ENCODE data around the gene EMP2.
A peak's percentile ranks its signal among the peaks of the same experiment; 100 is the strongest.

The EMP2 gene

DNA sequence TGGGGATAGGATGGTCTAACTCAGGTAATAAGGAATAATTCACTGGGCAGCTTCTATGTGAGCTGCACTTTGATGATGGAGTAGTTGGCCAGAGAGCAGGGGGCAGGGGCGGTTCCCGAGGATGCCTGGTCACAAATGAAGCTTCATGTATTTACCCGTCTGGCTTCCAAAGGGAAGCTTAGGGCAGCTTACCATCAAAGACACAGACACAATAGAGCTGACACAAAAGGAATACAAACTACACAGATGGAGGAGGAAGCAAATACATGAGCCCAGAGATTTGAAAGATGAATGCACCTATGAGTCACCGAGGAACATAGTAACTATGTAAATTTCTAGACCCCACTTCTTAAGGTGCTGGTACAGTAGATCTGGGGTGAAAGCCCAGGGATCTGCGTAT lies 8.7 kb upstream of the EMP2 start:
- Histone ChIP-seq H3K27me3 (ENCODE audit: insufficient read depth, low read depth, severe bottlenecking) (no peaks in the 10 kb centered on the region), H3K36me3 (no peaks in the 10 kb centered on the region), H3K4me3 (ENCODE audit: low read depth, low read length) (no peak overlapping the region), H3K27ac (no peak overlapping the region), H3K9me3 (ENCODE audit: severe bottlenecking) (no peaks in the 10 kb centered on the region)
- DNase-seq, result no peak
- TF ChIP-seq, protein P1, sequence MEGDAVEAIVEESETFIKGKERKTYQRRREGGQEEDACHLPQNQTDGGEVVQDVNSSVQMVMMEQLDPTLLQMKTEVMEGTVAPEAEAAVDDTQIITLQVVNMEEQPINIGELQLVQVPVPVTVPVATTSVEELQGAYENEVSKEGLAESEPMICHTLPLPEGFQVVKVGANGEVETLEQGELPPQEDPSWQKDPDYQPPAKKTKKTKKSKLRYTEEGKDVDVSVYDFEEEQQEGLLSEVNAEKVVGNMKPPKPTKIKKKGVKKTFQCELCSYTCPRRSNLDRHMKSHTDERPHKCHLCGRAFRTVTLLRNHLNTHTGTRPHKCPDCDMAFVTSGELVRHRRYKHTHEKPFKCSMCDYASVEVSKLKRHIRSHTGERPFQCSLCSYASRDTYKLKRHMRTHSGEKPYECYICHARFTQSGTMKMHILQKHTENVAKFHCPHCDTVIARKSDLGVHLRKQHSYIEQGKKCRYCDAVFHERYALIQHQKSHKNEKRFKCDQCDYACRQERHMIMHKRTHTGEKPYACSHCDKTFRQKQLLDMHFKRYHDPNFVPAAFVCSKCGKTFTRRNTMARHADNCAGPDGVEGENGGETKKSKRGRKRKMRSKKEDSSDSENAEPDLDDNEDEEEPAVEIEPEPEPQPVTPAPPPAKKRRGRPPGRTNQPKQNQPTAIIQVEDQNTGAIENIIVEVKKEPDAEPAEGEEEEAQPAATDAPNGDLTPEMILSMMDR (IDR thresholded peaks at IDR 0.05; ENCODE audit: low read depth, low read length), result no peak

DNA sequence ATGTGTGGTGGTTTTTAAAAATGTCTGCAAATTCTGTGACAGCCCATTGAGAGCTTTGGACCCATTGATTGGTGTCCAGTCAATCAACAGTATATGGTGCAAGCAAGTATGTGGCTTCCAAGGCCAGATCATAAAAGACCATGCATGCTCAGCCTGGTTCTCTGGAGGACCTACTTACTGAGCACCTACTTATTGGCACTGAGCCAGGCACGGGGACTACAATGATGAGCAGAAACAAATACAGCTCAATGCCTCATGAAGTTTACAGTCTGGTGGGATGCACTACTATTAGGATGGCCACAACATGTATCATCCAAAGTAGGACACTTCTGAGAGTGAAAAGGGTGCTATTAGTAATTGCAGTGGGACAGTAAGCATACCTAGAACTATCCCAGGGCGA lies 7.2 kb upstream of the EMP2 start:
- Histone ChIP-seq H3K27ac (no peak overlapping the region), H3K9me3 (ENCODE audit: severe bottlenecking) (peaks cover 3% of the 10 kb centered on the region), H3K36me3 (no peaks in the 10 kb centered on the region), H3K27me3 (ENCODE audit: insufficient read depth, low read depth, severe bottlenecking) (no peaks in the 10 kb centered on the region), H3K4me3 (ENCODE audit: low read depth, low read length) (no peak overlapping the region)
- no peak for DNase-seq
- TF ChIP-seq, protein P1 (IDR thresholded peaks at IDR 0.05; ENCODE audit: low read depth, low read length), result no peak

DNA sequence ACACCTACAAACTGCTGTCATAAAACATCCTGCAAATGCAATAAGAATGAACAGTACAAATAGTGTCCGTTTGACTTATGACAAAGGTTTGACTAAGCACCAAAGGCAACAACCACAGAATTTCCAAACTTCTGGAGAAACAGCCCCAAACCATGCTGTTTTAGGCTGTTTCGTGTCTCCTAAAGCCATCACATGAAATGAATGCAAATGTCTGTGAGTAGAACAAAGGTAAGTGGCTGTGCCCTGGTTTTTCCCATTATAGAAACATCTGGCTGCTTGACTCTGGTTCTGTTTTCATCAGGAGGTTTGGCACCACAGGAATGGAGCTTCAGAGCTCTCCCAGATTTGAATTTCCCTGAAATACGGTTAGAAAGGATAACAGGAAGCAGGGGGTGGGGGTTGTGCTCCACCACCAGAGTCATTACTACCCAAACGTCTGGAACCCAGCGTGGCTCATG lies 4.6 kb upstream of the EMP2 start:
- H3K9me3 ChIP-seq (ENCODE audit: severe bottlenecking), result peaks cover 3% of the 10 kb centered on the region
- DNase-seq, result no peak

DNA sequence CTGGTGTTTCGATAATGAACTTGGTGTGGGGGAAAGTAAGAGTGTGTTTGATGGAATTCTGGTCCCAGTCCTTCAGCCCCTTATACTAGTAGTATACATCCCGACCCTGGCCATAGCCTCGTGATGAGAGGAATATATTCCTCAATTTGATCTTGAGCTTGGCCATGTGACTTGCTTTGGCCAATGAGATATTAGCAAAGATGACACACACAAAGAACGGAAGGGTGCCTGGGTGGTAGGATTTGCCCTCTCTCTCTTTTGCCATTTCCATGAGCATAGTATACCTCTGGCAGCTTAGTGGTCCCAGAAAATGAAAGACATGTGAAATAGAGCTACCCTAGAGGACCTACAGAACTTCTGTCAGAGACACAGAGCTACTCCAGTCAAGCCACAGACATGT lies 2.9 kb upstream of the EMP2 start:
- no peak overlapping the region for H3K27ac ChIP-seq
- no peak overlapping the region for H3K4me3 ChIP-seq (ENCODE audit: low read depth, low read length)
- H3K9me3 ChIP-seq (ENCODE audit: severe bottlenecking), result peaks cover 3% of the 10 kb centered on the region
- no peaks in the 10 kb centered on the region for H3K27me3 ChIP-seq (ENCODE audit: insufficient read depth, low read depth, severe bottlenecking)
- no peak for DNase-seq
- no peaks in the 10 kb centered on the region; the same call in 1 of the 2 replicates for H3K36me3 ChIP-seq
- TF ChIP-seq, protein P1 (IDR thresholded peaks at IDR 0.05; ENCODE audit: low read depth, low read length), result no peak

More for the DNA sequence above, 4.6 kb upstream of the EMP2 start:
- Histone ChIP-seq H3K4me3 (ENCODE audit: low read depth, low read length) (no peak overlapping the region), H3K27me3 (ENCODE audit: insufficient read depth, low read depth, severe bottlenecking) (no peaks in the 10 kb centered on the region), H3K36me3 (no peaks in the 10 kb centered on the region), H3K27ac (no peak overlapping the region)
- TF ChIP-seq, protein P1 (IDR thresholded peaks at IDR 0.05; ENCODE audit: low read depth, low read length), result no peak

DNA sequence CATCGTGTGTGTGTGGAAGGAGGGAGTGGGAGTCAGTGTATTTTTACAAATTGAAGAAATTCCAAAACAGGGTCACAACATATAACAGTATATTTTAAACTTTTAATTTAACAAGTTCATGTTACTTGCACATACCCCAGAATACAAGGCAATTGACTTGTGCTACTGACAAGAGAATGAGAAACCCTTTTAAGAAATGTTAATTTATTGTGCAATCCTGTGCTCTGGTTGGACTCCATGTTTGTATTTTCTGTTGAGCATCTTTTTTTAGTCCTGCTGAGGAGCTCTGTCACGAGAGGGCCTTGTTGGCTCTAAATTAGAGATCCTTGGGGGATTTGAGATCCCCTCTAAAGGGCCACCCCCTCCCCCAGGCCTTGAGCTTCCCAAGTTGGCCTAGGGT lies 1.1 kb upstream of the EMP2 start:
- Histone ChIP-seq H3K4me3 (ENCODE audit: low read depth, low read length) (no peak overlapping the region), H3K27ac (no peak overlapping the region), H3K36me3 (no peaks in the 10 kb centered on the region; the same call in 1 of the 2 replicates), H3K27me3 (ENCODE audit: insufficient read depth, low read depth, severe bottlenecking) (no peaks in the 10 kb centered on the region), H3K9me3 (ENCODE audit: severe bottlenecking) (peaks cover 3% of the 10 kb centered on the region)
- TF ChIP-seq, protein P1 (IDR thresholded peaks at IDR 0.05; ENCODE audit: low read depth, low read length), result no peak
- no peak for DNase-seq

DNA sequence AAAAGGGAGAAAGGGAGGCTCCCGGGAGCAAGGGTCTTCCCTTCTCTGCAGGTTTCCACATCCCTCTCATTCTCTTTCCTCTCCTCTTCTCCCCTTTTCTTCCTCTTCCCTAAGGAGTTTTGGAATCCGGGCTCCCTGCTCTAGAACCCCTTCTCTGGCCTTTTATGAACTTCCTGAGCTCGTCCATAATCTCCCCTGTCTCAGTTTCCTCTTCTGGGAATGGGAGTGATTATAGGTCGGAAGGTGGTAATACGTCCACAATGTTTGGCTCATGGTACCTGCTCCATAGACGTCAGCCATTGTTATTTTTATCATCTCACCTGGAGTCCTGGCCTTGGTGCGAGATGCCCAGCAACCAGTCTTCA lies 467 bp upstream of the EMP2 start:
- H3K27ac ChIP-seq, result peak overlapping the region; percentile 83
- TF ChIP-seq, protein P1 (IDR thresholded peaks at IDR 0.05; ENCODE audit: low read depth, low read length), result no peak
- H3K36me3 ChIP-seq, result no peaks in the 10 kb centered on the region; the same call in 1 of the 2 replicates
- H3K27me3 ChIP-seq (ENCODE audit: insufficient read depth, low read depth, severe bottlenecking), result no peaks in the 10 kb centered on the region
- DNase-seq, result no peak
- H3K9me3 ChIP-seq (ENCODE audit: severe bottlenecking), result peaks cover 3% of the 10 kb centered on the region
- H3K4me3 ChIP-seq (ENCODE audit: low read depth, low read length), result peak overlapping the region; percentile 67

All from WERI-Rb-1 (cell line).